ENCODE data around the gene SPTBN2.

The SPTBN2 gene

DNA sequence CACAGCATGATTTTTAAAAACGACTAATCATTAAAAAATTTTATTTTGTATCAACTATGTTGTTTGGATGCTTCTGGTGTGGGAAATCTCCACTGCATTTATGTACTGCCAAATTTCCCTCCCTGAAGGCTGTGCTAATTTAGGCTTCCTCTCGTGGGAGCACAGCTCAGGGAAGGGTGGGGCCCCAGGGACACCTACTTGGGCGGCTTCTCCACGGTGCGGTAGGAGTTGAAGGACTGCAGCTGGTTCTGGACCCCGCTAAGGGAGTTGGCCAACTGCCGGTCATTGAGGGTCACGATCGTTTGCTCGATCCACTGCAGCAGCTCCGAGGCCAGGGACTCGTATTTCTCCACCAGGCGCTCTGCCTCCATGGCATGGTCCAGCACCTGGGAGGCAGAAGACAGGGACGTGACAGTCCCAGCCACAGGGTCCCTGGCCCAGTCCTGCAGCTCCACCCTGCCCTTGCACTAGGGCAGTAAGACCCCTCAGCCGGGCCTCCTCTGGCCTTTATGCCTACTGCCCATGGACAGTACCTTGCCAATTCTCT, 18.6 kb downstream of the SPTBN2 start:
- H3K4me3 ChIP-seq (ENCODE audit: low read length) = no peak overlapping the region
- no peak for DNase-seq (ENCODE audit: low read depth)
- TF ChIP-seq, protein P1, sequence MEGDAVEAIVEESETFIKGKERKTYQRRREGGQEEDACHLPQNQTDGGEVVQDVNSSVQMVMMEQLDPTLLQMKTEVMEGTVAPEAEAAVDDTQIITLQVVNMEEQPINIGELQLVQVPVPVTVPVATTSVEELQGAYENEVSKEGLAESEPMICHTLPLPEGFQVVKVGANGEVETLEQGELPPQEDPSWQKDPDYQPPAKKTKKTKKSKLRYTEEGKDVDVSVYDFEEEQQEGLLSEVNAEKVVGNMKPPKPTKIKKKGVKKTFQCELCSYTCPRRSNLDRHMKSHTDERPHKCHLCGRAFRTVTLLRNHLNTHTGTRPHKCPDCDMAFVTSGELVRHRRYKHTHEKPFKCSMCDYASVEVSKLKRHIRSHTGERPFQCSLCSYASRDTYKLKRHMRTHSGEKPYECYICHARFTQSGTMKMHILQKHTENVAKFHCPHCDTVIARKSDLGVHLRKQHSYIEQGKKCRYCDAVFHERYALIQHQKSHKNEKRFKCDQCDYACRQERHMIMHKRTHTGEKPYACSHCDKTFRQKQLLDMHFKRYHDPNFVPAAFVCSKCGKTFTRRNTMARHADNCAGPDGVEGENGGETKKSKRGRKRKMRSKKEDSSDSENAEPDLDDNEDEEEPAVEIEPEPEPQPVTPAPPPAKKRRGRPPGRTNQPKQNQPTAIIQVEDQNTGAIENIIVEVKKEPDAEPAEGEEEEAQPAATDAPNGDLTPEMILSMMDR (IDR thresholded peaks at IDR 0.05; ENCODE audit: insufficient read depth, low read depth, low read length, missing control alignments) = no peak

- DNase-seq (ENCODE audit: low read depth) = no peak
- TF ChIP-seq, protein P1 (IDR thresholded peaks at IDR 0.05; ENCODE audit: insufficient read depth, low read depth, low read length, missing control alignments) = no peak
- no peak overlapping the region for H3K4me3 ChIP-seq (ENCODE audit: low read length)
Observed at GRCh38 chr11:66708701-66709100, 20.3 kb downstream of the SPTBN2 start.

- TF ChIP-seq, protein P1 (IDR thresholded peaks at IDR 0.05; ENCODE audit: insufficient read depth, low read depth, low read length, missing control alignments) = no peak
- no peak for DNase-seq (ENCODE audit: low read depth)
- H3K4me3 ChIP-seq (ENCODE audit: low read length) = no peak overlapping the region
Observed at GRCh38 chr11:66708094-66708493, 20.9 kb downstream of the SPTBN2 start.

- H3K4me3 ChIP-seq (ENCODE audit: low read length) = no peak overlapping the region
Observed at GRCh38 chr11:66707486-66707885, 21.5 kb downstream of the SPTBN2 start.

GRCh38 chr11:66706989-66707388, 22.0 kb downstream of the SPTBN2 start:
- DNase-seq (ENCODE audit: low read depth) = no peak
- H3K4me3 ChIP-seq (ENCODE audit: low read length) = no peak overlapping the region
- TF ChIP-seq, protein P1 (IDR thresholded peaks at IDR 0.05; ENCODE audit: insufficient read depth, low read depth, low read length, missing control alignments) = no peak

More at GRCh38 chr11:66707486-66707885, 21.5 kb downstream of the SPTBN2 start:
- TF ChIP-seq, protein P1 (IDR thresholded peaks at IDR 0.05; ENCODE audit: insufficient read depth, low read depth, low read length, missing control alignments) = no peak
- no peak for DNase-seq (ENCODE audit: low read depth)

- DNase-seq (ENCODE audit: low read depth) = no peak
- H3K4me3 ChIP-seq (ENCODE audit: low read length) = no peak overlapping the region
- TF ChIP-seq, protein P1 (IDR thresholded peaks at IDR 0.05; ENCODE audit: insufficient read depth, low read depth, low read length, missing control alignments) = no peak
Observed at GRCh38 chr11:66705587-66706335, 23.3 kb downstream of the SPTBN2 start.
